GM10248 (cell line): ENCODE measurements around the gene JMJD1C.

Experiments used
- CTCF ChIA-PET: fragments of 300-600 bp; sonication (Branson Sonifier 250); formaldehyde crosslinking; extraction: SDS; loops from one replicate; lab custom pipeline; 2021; ENCODE audit warnings: antibody characterized with exemption; lab: Yijun Ruan, JAX
- POLR2A ChIA-PET: fragments of 350-650 bp; sonication (Branson Sonifier 250); formaldehyde crosslinking; extraction: SDS; loops from one replicate; lab custom pipeline; 2020; ENCODE audit warnings: antibody characterized with exemption; lab: Yijun Ruan, JAX
- DNase-seq: peaks from one replicate; pipeline ENCODE4 v3.0.0; 2012; ENCODE audit errors: extremely low spot score
- CTCF ChIP-seq: IDR thresholded peaks from 2 replicates; pipeline ENCODE4 v1.5.1; 2012; ENCODE audit warnings: mild to moderate bottlenecking, low read depth; ENCODE audit errors: extremely low read depth, missing control alignments, control extremely low read depth

Gene JMJD1C

GRCh38 chr10:63407136-63407662 lies 58.6 kb downstream of the JMJD1C start:
- TF ChIP-seq CTCF: no peak
- ChIA-PET POLR2A (no interaction called here), CTCF (no interaction called here)
- no peak for DNase-seq

GRCh38 chr10:63396133-63396761 lies 69.5 kb downstream of the JMJD1C start:
- CTCF ChIA-PET: interaction anchor here (1.1 kb wide), 1 partner anchor 13 kb away, joined by 4 read pairs; no protein-coding TSS in a partner anchor
- POLR2A ChIA-PET: no interaction called here
- TF ChIP-seq CTCF: no peak
- no peak for DNase-seq

- DNase-seq: no peak
- no peak for TF ChIP-seq CTCF
- ChIA-PET CTCF (no interaction called here), POLR2A (no interaction called here)
Observed at GRCh38 chr10:63393050-63393449, 72.7 kb downstream of the JMJD1C start.

- TF ChIP-seq CTCF: no peak
- POLR2A ChIA-PET: no interaction called here
- CTCF ChIA-PET: no interaction called here
- no peak for DNase-seq
Observed at GRCh38 chr10:63392224-63392623, 73.6 kb downstream of the JMJD1C start.

GRCh38 chr10:63391812-63392211 lies 74.0 kb downstream of the JMJD1C start:
- no peak for TF ChIP-seq CTCF
- DNase-seq: no peak
- ChIA-PET POLR2A (no interaction called here), CTCF (no interaction called here)

- ChIA-PET CTCF (no interaction called here), POLR2A (no interaction called here)
- TF ChIP-seq CTCF: no peak
- no peak for DNase-seq
Observed at GRCh38 chr10:63390521-63390920, 75.3 kb downstream of the JMJD1C start.
